Smooth muscle cell (in vitro differentiated cells): ENCODE measurements around the gene OSBPL7. TPM values are rescaled to one million over a fixed set of nuclear protein-coding genes. Genes with fewer than 3 reads are reported as not detected.

Experiments used
- DNase-seq: peaks from one replicate; lab custom pipeline; 2025; ENCODE audit not compliant: unreplicated experiment; lab: John Stamatoyannopoulos, UW
- H2AFZ ChIP-seq: fragments of 200-600 bp; sonication (generic); 2 replicates; pipeline ENCODE4 v1.6.0; 2016; ENCODE audit warnings: antibody characterized with exemption, low read depth, mild to moderate bottlenecking
- H3F3A ChIP-seq: fragments of 200-600 bp; sonication (generic); 2 replicates; pipeline ENCODE4 v1.6.0; 2017; ENCODE audit warnings: antibody characterized with exemption, low read depth
- H3K27ac ChIP-seq: fragments of 200-600 bp; sonication (generic); 2 replicates; pipeline ENCODE4 v1.5.1; 2016; ENCODE audit warnings: low read depth, mild to moderate bottlenecking
- H3K27me3 ChIP-seq: fragments of 200-600 bp; sonication (generic); 2 replicates; pipeline ENCODE4 v1.6.1; 2016; ENCODE audit warnings: low read depth, mild to moderate bottlenecking
- H3K36me3 ChIP-seq: fragments of 200-600 bp; sonication (generic); 2 replicates; pipeline ENCODE4 v1.5.1; 2016; ENCODE audit warnings: low read depth
- H3K4me1 ChIP-seq: fragments of 200-600 bp; sonication (generic); 2 replicates; pipeline ENCODE4 v1.5.1; 2016; ENCODE audit warnings: low read depth
- H3K4me2 ChIP-seq: fragments of 200-600 bp; sonication (generic); 2 replicates; pipeline ENCODE4 v1.6.0; 2016; ENCODE audit warnings: mild to moderate bottlenecking
- H3K4me3 ChIP-seq: fragments of 200-600 bp; sonication (generic); 2 replicates; pipeline ENCODE4 v1.5.1; 2016; ENCODE audit warnings: mild to moderate bottlenecking
- H3K79me2 ChIP-seq: fragments of 200-600 bp; sonication (generic); 2 replicates; pipeline ENCODE4 v1.6.0; 2016; ENCODE audit warnings: low read depth, mild to moderate bottlenecking
- H3K9ac ChIP-seq: fragments of 200-600 bp; sonication (generic); 2 replicates; pipeline ENCODE4 v1.6.0; 2016; ENCODE audit warnings: low read depth
- H3K9me3 ChIP-seq: fragments of 200-600 bp; sonication (generic); replicated peaks from 2 replicates; pipeline ENCODE4 v1.5.1; 2016; ENCODE audit warnings: low read depth
- H4K20me1 ChIP-seq: fragments of 200-600 bp; sonication (generic); 2 replicates; pipeline ENCODE4 v1.6.0; 2016; ENCODE audit warnings: low read depth
- WGBS: methylation state at CpG from one replicate; pipeline ENCODE4 v1.1.7; 2016; ENCODE audit warnings: low lambda C conversion rate; 5-methylcytosine and 5-hydroxymethylcytosine counted together
- polyA plus RNA-seq: library from polyadenylated mRNA; unstranded; fragments of >200 nt; fragmentation: Nextera tagmentation; extraction: Ambion mirVana; gene quantifications from 2 replicates; pipeline ENCODE4 v1.2.1, GENCODE V29; 2016
- total RNA-seq: library from RNA; depleted of rRNA; stranded (reverse); fragments of >200 nt; gene quantifications from 2 replicates; pipeline ENCODE4 v1.2.3, GENCODE V29; 2014
- TF ChIP-seq, protein P1 (sequence below): fragments of 200-600 bp; sonication (generic); IDR thresholded peaks from 2 replicates; pipeline ENCODE4 v1.5.1; 2017; ENCODE audit warnings: borderline replicate concordance, mild to moderate bottlenecking, antibody characterized with exemption; ENCODE audit not compliant: insufficient read depth, poor library complexity, severe bottlenecking

Gene OSBPL7
- total and polyA plus RNA-seq, 2 experiments from 2014 or later = 3.7 to 6.3 TPM

DNA sequence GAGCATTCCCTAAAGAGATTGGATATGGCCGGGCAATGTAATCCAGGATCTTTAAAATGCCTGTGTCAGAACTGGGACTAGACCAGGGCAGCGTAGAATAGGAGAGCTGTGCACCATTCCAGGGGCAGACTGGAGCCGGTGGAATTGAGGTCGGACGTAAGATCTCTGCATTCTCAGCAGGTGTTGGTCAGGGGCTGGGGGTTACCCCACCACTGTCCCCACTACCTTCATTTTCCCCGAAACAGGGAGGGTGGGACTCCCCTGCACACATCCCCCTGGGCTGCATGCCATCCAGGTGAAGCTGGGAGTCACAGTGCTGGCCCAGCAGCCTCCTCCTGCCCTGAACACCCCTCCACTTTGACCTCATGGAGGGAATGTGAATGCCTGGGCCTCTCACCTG is 17.8 kb downstream of the OSBPL7 start:
- Histone ChIP-seq H3K4me2 (no peak overlapping the region), H3F3A (no peaks in the 10 kb centered on the region), H3K9ac (no peak overlapping the region), H3K9me3 (no peaks in the 10 kb centered on the region), H3K4me3 (no peak overlapping the region), H4K20me1 (no peaks in the 10 kb centered on the region), H3K79me2 (no peaks in the 10 kb centered on the region), H3K27ac (no peak overlapping the region), H2AFZ (no peak overlapping the region), H3K36me3 (no peaks in the 10 kb centered on the region), H3K27me3 (peaks cover 15% of the 10 kb centered on the region), H3K4me1 (no peaks in the 10 kb centered on the region)
- 77% methylated on average over 6 of the region's 6 CpGs for WGBS
- TF ChIP-seq, protein P1, sequence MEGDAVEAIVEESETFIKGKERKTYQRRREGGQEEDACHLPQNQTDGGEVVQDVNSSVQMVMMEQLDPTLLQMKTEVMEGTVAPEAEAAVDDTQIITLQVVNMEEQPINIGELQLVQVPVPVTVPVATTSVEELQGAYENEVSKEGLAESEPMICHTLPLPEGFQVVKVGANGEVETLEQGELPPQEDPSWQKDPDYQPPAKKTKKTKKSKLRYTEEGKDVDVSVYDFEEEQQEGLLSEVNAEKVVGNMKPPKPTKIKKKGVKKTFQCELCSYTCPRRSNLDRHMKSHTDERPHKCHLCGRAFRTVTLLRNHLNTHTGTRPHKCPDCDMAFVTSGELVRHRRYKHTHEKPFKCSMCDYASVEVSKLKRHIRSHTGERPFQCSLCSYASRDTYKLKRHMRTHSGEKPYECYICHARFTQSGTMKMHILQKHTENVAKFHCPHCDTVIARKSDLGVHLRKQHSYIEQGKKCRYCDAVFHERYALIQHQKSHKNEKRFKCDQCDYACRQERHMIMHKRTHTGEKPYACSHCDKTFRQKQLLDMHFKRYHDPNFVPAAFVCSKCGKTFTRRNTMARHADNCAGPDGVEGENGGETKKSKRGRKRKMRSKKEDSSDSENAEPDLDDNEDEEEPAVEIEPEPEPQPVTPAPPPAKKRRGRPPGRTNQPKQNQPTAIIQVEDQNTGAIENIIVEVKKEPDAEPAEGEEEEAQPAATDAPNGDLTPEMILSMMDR = no peak
- DNase-seq = no peak

DNA sequence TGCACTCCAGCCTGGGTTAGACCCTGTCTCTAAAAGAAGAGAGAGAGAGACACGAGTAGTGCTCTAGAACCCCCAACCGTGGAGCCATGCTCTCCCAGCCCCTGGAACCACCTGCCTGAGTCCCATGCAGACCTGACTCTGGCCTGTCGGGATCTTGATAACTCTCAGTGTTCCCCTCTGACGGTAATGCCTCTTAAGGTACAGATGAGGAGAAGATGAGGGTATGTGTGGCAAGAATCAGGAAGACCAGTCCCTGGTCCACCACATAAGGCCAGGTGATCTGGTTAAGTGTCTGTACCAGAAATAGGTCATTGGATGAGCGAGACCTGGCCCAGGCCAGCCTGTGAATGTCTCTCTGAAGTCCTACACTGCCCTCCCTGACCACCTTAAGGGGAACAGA is 18.4 kb downstream of the OSBPL7 start:
- H3K27ac ChIP-seq = no peak overlapping the region
- no peak overlapping the region for H2AFZ ChIP-seq
- H3K9me3 ChIP-seq = no peaks in the 10 kb centered on the region
- 65% methylated on average over 5 of the region's 5 CpGs for WGBS
- H3K4me1 ChIP-seq = no peaks in the 10 kb centered on the region
- no peak overlapping the region for H3K9ac ChIP-seq
- H3K4me2 ChIP-seq = no peak overlapping the region
- no peak overlapping the region for H3K4me3 ChIP-seq
- TF ChIP-seq, protein P1 = no peak
- H3F3A ChIP-seq = no peaks in the 10 kb centered on the region
- no peaks in the 10 kb centered on the region for H3K36me3 ChIP-seq
- peaks cover 15% of the 10 kb centered on the region for H3K27me3 ChIP-seq
- no peaks in the 10 kb centered on the region for H4K20me1 ChIP-seq
- no peaks in the 10 kb centered on the region for H3K79me2 ChIP-seq
- no peak for DNase-seq

DNA sequence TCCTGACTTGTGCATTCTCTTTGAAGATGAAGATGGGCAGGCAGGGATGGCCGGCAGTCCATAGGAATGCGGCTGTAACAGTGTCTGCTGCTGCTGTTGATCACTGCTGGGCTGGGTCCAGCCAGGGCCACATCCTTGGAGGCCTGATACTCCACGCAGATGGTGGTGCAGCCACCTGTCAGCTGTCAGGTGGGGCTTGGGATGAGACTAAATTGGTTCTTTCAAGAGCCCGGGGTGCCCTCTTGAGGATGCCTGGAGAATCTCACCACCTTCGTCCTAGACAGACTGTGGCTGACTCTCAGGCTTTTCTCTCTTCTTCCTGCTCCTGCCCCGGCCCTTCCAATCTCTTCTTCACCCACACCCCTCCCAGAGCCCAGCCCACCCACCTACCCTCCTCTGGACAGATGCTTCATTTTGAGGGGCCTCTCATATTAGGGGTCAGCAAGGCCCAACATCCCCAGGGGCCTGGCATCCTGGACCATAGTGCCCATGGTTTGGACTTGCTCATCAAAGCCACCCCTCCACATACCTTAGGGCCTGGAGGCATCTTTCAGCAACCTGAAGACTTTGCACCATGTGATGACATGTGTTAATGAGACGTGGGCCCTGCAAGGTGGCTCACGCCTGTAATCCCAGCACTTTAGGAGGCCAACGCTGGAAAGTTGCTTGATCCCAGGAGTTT is 19.1 kb downstream of the OSBPL7 start:
- Histone ChIP-seq H3K36me3 (no peaks in the 10 kb centered on the region), H3K27me3 (peaks cover 15% of the 10 kb centered on the region), H3F3A (no peaks in the 10 kb centered on the region), H3K4me3 (no peak overlapping the region), H2AFZ (no peak overlapping the region), H3K4me1 (no peaks in the 10 kb centered on the region), H3K27ac (no peak overlapping the region), H4K20me1 (no peaks in the 10 kb centered on the region), H3K79me2 (no peaks in the 10 kb centered on the region), H3K4me2 (no peak overlapping the region), H3K9me3 (no peaks in the 10 kb centered on the region), H3K9ac (no peak overlapping the region)
- TF ChIP-seq, protein P1 = peak; percentile 36
- 30% methylated on average over 9 of the region's 9 CpGs for WGBS
- no peak for DNase-seq

DNA sequence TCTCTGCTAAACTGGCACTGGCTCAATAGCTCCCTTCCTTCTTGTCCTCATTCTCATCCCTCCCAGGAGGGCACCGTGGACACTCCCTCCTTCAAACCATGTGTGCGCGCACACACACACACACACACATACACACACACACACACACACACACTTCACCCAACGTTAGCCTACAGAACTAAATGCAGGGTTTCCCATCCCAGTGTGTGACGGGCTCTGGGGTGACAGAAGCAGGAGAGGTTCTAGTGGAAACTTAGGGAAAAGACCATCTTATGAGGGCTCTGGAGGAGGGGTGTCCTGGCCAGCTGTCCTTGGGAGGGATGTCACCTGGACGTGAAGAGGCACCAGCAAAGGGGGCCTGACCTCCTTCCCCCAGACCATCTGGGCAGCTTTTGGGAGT is 19.7 kb downstream of the OSBPL7 start:
- no peak overlapping the region for H3K4me2 ChIP-seq
- H3K27ac ChIP-seq = no peak overlapping the region
- H4K20me1 ChIP-seq = no peaks in the 10 kb centered on the region
- TF ChIP-seq, protein P1 = no peak
- no peak overlapping the region for H2AFZ ChIP-seq
- H3K36me3 ChIP-seq = no peaks in the 10 kb centered on the region
- no peaks in the 10 kb centered on the region for H3K79me2 ChIP-seq
- WGBS = 51% methylated on average over 6 of the region's 6 CpGs
- H3K9ac ChIP-seq = no peak overlapping the region
- DNase-seq = no peak
- H3K27me3 ChIP-seq = peaks cover 15% of the 10 kb centered on the region
- H3K4me1 ChIP-seq = no peaks in the 10 kb centered on the region
- no peaks in the 10 kb centered on the region for H3F3A ChIP-seq
- H3K9me3 ChIP-seq = no peaks in the 10 kb centered on the region
- no peak overlapping the region for H3K4me3 ChIP-seq
